ENCODE results near the gene KLHDC7B. TPM values are rescaled to one million over a fixed set of nuclear protein-coding genes. Genes with fewer than 3 reads are reported as not detected.
A peak's percentile ranks its signal among the peaks of the same experiment; 100 is the strongest.
"Not testable (repeated sequence)": the region's sequence is repeated elsewhere in the genome, so short reads cannot be mapped to it uniquely, and the experiment has no call there.

KLHDC7B gene
- total RNA-seq, 1 donor from 2014 or later, result 16.3 TPM

GRCh38 chr22:50530580-50530876 lies 15.2 kb upstream of the KLHDC7B start:
- H3K4me3 ChIP-seq (ENCODE audit: low read depth, low read length), result peak overlapping the region; percentile 47
- H3K27me3 ChIP-seq (ENCODE audit: control insufficient read depth, insufficient read depth, low read length), result peaks cover 15% of the 10 kb centered on the region
- TF ChIP-seq, protein P1, sequence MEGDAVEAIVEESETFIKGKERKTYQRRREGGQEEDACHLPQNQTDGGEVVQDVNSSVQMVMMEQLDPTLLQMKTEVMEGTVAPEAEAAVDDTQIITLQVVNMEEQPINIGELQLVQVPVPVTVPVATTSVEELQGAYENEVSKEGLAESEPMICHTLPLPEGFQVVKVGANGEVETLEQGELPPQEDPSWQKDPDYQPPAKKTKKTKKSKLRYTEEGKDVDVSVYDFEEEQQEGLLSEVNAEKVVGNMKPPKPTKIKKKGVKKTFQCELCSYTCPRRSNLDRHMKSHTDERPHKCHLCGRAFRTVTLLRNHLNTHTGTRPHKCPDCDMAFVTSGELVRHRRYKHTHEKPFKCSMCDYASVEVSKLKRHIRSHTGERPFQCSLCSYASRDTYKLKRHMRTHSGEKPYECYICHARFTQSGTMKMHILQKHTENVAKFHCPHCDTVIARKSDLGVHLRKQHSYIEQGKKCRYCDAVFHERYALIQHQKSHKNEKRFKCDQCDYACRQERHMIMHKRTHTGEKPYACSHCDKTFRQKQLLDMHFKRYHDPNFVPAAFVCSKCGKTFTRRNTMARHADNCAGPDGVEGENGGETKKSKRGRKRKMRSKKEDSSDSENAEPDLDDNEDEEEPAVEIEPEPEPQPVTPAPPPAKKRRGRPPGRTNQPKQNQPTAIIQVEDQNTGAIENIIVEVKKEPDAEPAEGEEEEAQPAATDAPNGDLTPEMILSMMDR (IDR thresholded peaks at IDR 0.05; ENCODE audit: insufficient read depth, low read length, poor library complexity, severe bottlenecking), result no peak
- H3K36me3 ChIP-seq (ENCODE audit: control insufficient read depth, insufficient read depth, low read length), result no peaks in the 10 kb centered on the region
- DNase-seq (ENCODE audit: low read depth), result no peak

DNA sequence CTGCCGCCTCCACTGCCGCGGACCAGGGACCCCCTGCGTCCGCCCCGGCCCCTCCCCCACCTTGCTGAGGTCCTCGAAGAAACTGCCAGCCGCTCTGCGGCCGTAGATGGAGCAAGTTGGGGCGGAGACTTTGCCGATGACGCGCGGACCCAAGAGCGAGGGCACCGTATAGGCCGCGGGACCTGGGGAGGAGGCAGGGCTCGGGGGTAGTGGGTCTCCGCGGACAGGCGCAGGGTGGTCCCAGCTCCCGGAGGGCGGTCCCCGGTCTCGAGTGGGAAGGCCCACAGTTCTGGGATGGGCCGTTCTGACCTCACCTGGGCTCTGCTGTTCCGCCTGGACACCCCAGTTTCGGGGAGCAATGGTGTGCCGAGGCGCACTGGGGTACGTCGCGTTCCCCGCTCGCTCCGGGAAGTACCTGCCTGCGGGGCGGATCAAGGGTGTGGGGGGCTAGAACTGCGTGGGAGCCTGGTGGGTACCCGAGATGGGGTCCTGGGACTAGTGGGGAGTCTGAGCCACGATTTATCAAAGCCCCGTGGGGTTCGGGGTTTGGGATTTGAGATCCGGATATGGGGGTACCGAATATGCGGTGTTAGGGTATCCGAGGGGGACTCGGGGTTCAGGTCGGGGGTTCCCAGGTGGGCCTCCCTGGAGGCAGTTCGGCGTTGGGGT lies 14.7 kb upstream of the KLHDC7B start:
- Histone ChIP-seq H3K4me3 (ENCODE audit: low read depth, low read length) (peak overlapping the region; percentile 47), H3K27me3 (ENCODE audit: control insufficient read depth, insufficient read depth, low read length) (peaks cover 15% of the 10 kb centered on the region), H3K36me3 (ENCODE audit: control insufficient read depth, insufficient read depth, low read length) (no peaks in the 10 kb centered on the region)
- TF ChIP-seq, protein P1 (IDR thresholded peaks at IDR 0.05; ENCODE audit: insufficient read depth, low read length, poor library complexity, severe bottlenecking), result no peak
- no peak for DNase-seq (ENCODE audit: low read depth)

GRCh38 chr22:50531546-50531961 lies 14.1 kb upstream of the KLHDC7B start:
- H3K27me3 ChIP-seq (ENCODE audit: control insufficient read depth, insufficient read depth, low read length), result peaks cover 15% of the 10 kb centered on the region
- TF ChIP-seq, protein P1 (IDR thresholded peaks at IDR 0.05; ENCODE audit: insufficient read depth, low read length, poor library complexity, severe bottlenecking), result no peak
- H3K36me3 ChIP-seq (ENCODE audit: control insufficient read depth, insufficient read depth, low read length), result no peaks in the 10 kb centered on the region
- DNase-seq (ENCODE audit: low read depth), result no peak
- peak overlapping the region; percentile 47 for H3K4me3 ChIP-seq (ENCODE audit: low read depth, low read length)

GRCh38 chr22:50531962-50532674 lies 13.6 kb upstream of the KLHDC7B start:
- no peak for DNase-seq (ENCODE audit: low read depth)
- peak overlapping the region; percentile 47 for H3K4me3 ChIP-seq (ENCODE audit: low read depth, low read length)
- H3K27me3 ChIP-seq (ENCODE audit: control insufficient read depth, insufficient read depth, low read length), result peaks cover 15% of the 10 kb centered on the region
- TF ChIP-seq, protein P1 (IDR thresholded peaks at IDR 0.05; ENCODE audit: insufficient read depth, low read length, poor library complexity, severe bottlenecking), result no peak
- no peaks in the 10 kb centered on the region for H3K36me3 ChIP-seq (ENCODE audit: control insufficient read depth, insufficient read depth, low read length)

- TF ChIP-seq, protein P1 (IDR thresholded peaks at IDR 0.05; ENCODE audit: insufficient read depth, low read length, poor library complexity, severe bottlenecking), result no peak
- no peaks in the 10 kb centered on the region for H3K36me3 ChIP-seq (ENCODE audit: control insufficient read depth, insufficient read depth, low read length)
- DNase-seq (ENCODE audit: low read depth), result no peak
- no peak overlapping the region for H3K4me3 ChIP-seq (ENCODE audit: low read depth, low read length)
- H3K27me3 ChIP-seq (ENCODE audit: control insufficient read depth, insufficient read depth, low read length), result peaks cover 15% of the 10 kb centered on the region
Measured at GRCh38 chr22:50532824-50533796, 12.6 kb upstream of the KLHDC7B start.

DNA sequence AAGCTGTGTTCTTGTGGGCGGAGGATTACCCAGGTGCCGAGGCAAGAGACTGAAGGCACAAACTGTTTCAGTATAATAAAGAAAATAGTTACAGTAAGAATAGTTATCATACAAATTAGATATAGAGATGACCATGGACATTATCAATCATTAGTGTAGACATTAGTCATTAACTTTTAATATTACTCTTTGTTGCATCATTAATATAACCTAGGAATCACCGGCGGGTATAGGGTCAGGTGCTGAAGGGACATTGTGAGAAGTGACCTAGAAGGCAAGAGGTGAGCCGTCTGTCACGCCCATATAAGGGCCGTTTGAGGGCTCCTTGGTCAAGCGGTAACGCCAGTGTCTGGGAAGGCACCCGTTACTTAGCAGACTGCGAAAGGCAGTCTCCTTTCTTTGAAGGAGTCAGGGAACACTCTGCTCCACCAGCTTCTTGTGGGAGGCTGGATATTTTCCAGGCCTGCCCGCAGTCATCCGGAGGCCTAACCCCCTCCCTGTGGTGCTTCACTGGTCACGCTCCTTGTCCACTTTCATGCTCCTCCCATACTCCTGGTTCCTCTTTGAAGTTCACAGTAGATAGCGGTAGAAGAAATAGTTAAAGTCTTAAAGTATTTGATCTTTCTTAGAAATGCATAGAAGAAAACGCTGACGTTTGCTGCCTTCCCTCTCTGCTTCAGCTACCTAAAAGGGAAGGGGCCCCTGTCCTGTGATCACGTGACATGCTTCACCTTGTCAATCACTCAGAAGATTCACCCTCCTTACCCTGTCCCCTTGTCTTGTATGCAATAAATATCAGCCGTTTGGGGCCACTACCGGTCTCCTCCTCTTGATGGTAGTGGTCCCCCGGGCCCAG lies 11.6 kb upstream of the KLHDC7B start:
- not testable (repeated sequence) for H3K4me3 ChIP-seq (ENCODE audit: low read depth, low read length); H3K36me3 ChIP-seq (ENCODE audit: control insufficient read depth, insufficient read depth, low read length); DNase-seq (ENCODE audit: low read depth)
- peaks cover 15% of the 10 kb centered on the region for H3K27me3 ChIP-seq (ENCODE audit: control insufficient read depth, insufficient read depth, low read length)
